HEK293T (cell line): Measurements from ENCODE around the gene TMTC3.
"Not testable (repeated sequence)": the region's sequence is repeated elsewhere in the genome, so short reads cannot be mapped to it uniquely, and the experiment has no call there.

Source experiments
- CTCF ChIA-PET: fragments of 350-600 bp; formaldehyde crosslinking; extraction: SDS; loops from one replicate; lab custom pipeline; 2021; ENCODE audit warnings: antibody characterized with exemption, inconsistent platforms; lab: Yijun Ruan, JAX
- POLR2A ChIA-PET: fragments of 350-600 bp; formaldehyde crosslinking; extraction: SDS; loops from one replicate; lab custom pipeline; 2020; ENCODE audit warnings: antibody characterized with exemption, inconsistent platforms; lab: Yijun Ruan, JAX
- DNase-seq: peaks from one replicate; pipeline ENCODE4 v3.0.0; 2012; ENCODE audit warnings: mixed read lengths; ENCODE audit errors: extremely low spot score
- ARNT ChIP-seq: fragments of 450-650 bp; IDR thresholded peaks from 2 replicates; pipeline ENCODE4 v1.6.1; 2017; ENCODE audit warnings: mild to moderate bottlenecking
- BHLHE40 ChIP-seq: fragments of 450-650 bp; IDR thresholded peaks from 2 replicates; pipeline ENCODE4 v1.6.1; 2016; ENCODE audit warnings: mild to moderate bottlenecking, moderate library complexity, borderline replicate concordance
- CTBP1 ChIP-seq: fragments of 450-650 bp; IDR thresholded peaks from 2 replicates; pipeline ENCODE4 v1.6.1; 2016; ENCODE audit warnings: borderline replicate concordance
- ELF4 ChIP-seq: fragments of 450-650 bp; IDR thresholded peaks from 2 replicates; pipeline ENCODE4 v1.6.1; 2017; ENCODE audit warnings: antibody characterized with exemption
- FOXA1 ChIP-seq: fragments of 450-650 bp; IDR thresholded peaks from 2 replicates; pipeline ENCODE4 v1.6.1; 2016; ENCODE audit warnings: mild to moderate bottlenecking
- FOXK2 ChIP-seq: fragments of 450-650 bp; IDR thresholded peaks from 2 replicates; pipeline ENCODE4 v1.6.1; 2016; ENCODE audit warnings: mild to moderate bottlenecking
- FOXM1 ChIP-seq: fragments of 450-650 bp; IDR thresholded peaks from 2 replicates; pipeline ENCODE4 v1.6.1; 2017; ENCODE audit warnings: mild to moderate bottlenecking, borderline replicate concordance
- HDGF ChIP-seq: fragments of 450-650 bp; IDR thresholded peaks from 2 replicates; pipeline ENCODE4 v1.6.1; 2017; ENCODE audit warnings: antibody characterized with exemption, borderline replicate concordance
- L3MBTL2 ChIP-seq: fragments of 450-650 bp; conservative IDR thresholded peaks from 2 replicates; pipeline ENCODE4 v1.6.1; 2016; ENCODE audit warnings: mild to moderate bottlenecking
- LEF1 ChIP-seq: fragments of 450-650 bp; IDR thresholded peaks from 2 replicates; pipeline ENCODE4 v1.6.1; 2017; ENCODE audit warnings: mild to moderate bottlenecking, borderline replicate concordance
- NFRKB ChIP-seq: fragments of 450-650 bp; IDR thresholded peaks from 2 replicates; pipeline ENCODE4 v1.6.1; 2016; ENCODE audit warnings: mild to moderate bottlenecking, moderate library complexity
- SP1 ChIP-seq: fragments of 450-650 bp; IDR thresholded peaks from 2 replicates; pipeline ENCODE4 v1.6.1; 2017
- SUZ12 ChIP-seq: fragments of 450-650 bp; IDR thresholded peaks from 2 replicates; pipeline ENCODE4 v1.6.1; 2016; ENCODE audit warnings: mild to moderate bottlenecking
- TARDBP ChIP-seq: fragments of 450-650 bp; IDR thresholded peaks from 2 replicates; pipeline ENCODE4 v1.6.1; 2016
- ZNF384 ChIP-seq: fragments of 450-650 bp; IDR thresholded peaks from 2 replicates; pipeline ENCODE4 v1.6.1; 2016
- TF ChIP-seq, protein P1 (sequence below): fragments of 450-650 bp; IDR thresholded peaks from 2 replicates; pipeline ENCODE4 v1.6.1; 2016

The TMTC3 gene

DNA sequence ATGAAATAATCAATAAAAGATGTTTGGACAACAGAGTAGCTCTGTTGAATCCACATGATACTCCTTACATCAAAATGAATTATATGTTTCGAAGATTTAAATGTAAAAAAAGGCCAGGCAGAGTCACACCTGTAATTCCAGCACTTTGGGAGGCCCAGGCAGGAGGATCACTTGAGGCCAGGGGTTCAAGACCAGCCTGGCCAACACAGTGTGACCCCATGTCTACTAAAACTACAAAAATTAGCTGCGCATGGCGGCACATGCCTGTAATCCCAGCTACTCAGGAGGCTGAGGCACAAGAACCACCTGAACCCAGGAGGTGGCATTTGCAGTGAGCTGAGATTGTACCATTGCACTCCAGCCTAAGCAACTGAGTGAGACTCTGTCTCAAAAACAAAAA lies 15.0 kb upstream of the TMTC3 start:
- no peak for TF ChIP-seq FOXK2
- TF ChIP-seq CTBP1: no peak
- no peak for TF ChIP-seq SUZ12
- no peak for TF ChIP-seq ZNF384
- no peak for TF ChIP-seq NFRKB
- no peak for TF ChIP-seq FOXA1
- no peak for TF ChIP-seq ARNT
- TF ChIP-seq LEF1: no peak
- no peak for TF ChIP-seq HDGF
- TF ChIP-seq BHLHE40: no peak
- no peak for TF ChIP-seq SP1
- TF ChIP-seq, protein P1, sequence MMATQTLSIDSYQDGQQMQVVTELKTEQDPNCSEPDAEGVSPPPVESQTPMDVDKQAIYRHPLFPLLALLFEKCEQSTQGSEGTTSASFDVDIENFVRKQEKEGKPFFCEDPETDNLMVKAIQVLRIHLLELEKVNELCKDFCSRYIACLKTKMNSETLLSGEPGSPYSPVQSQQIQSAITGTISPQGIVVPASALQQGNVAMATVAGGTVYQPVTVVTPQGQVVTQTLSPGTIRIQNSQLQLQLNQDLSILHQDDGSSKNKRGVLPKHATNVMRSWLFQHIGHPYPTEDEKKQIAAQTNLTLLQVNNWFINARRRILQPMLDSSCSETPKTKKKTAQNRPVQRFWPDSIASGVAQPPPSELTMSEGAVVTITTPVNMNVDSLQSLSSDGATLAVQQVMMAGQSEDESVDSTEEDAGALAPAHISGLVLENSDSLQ: no peak
- no peak for TF ChIP-seq ELF4
- TF ChIP-seq FOXM1: no peak
- no peak for TF ChIP-seq L3MBTL2
- no peak for TF ChIP-seq TARDBP
- no peak for DNase-seq
- CTCF ChIA-PET: no interaction called here

GRCh38 chr12:88127855-88128254 lies 14.3 kb upstream of the TMTC3 start:
- TF ChIP-seq SP1 (no peak), CTBP1 (no peak), FOXK2 (no peak), L3MBTL2 (no peak), FOXM1 (no peak), BHLHE40 (no peak), NFRKB (no peak), FOXA1 (no peak), HDGF (no peak)
- no peak for DNase-seq
- CTCF ChIA-PET: no interaction called here
- POLR2A ChIA-PET: no interaction called here

More for the DNA sequence above, 15.0 kb upstream of the TMTC3 start:
- POLR2A ChIA-PET: no interaction called here

DNA sequence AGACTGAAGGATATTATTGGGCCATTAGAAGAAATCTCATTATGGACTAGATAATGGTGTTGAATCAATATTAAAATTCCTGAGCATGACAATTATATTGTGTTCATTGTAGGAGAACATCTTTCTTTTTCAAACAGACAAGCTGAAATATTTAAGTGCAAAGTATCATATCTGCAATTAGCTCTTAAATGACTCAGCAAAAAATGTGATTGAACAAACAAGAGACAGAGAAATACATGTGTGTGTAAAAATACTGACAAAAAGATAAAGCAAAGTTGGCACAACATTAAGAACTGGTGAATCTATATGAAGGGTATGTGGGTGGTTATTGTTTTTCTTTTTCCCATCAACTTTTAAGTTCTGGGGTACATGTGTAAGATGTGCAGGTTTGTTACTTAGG lies 9.7 kb upstream of the TMTC3 start:
- TF ChIP-seq BHLHE40: no peak
- no peak for TF ChIP-seq FOXM1
- no peak for TF ChIP-seq NFRKB
- no peak for TF ChIP-seq LEF1
- ChIA-PET POLR2A (no interaction called here), CTCF (no interaction called here)
- no peak for DNase-seq

DNA sequence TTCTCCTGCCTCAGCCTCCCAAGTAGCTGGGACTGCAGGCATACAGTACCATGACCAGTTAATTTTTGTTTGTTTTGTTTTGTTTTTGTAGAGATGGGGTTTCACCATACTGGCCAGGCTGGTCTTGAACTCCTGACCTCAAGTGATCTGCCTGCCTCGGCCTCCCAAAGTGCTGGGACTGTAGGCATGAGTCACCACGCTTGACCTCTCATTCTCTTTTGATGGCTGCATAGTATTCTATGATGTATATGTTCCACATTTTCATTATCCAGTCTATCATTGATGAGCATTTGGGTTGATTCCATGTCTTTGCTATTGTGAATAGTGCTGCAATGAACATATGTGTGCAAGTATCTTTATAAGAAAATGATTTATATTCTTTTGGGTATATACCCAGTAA lies 8.9 kb upstream of the TMTC3 start:
- CTCF ChIA-PET, DNase-seq, POLR2A ChIA-PET: not testable (repeated sequence)

DNA sequence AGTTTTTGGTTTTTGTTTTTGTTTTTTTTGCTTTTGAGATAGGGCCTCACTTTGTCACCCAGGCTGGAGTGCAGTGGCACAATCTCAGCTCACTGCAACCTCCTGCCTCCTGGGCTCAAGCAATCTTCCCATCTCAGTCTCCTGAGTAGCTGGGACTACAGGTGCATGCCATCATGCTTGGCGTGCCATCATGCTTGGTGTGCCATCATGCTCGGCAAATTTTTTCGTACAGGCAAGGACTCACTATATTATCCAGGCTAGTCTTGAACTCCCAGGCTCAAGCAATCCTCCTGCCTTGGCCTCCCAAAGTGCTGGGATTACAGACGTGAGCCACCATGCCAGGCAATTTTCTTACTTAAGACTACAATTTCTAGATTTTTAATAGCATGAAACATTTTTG lies 2.4 kb upstream of the TMTC3 start:
- POLR2A ChIA-PET, DNase-seq, CTCF ChIA-PET: not testable (repeated sequence)

GRCh38 chr12:88141425-88141773 lies 708 bp upstream of the TMTC3 start:
- POLR2A ChIA-PET: interaction anchor here (0.9 to 1.7 kb wide), 6 partner anchors 10 to 437 kb away, joined by 3 to 5 read pairs (median 4); no protein-coding TSS in a partner anchor
- CTCF ChIA-PET: no interaction called here
- TF ChIP-seq NFRKB (no peak), TARDBP (no peak), SUZ12 (no peak), CTBP1 (no peak), FOXM1 (no peak), ARNT (no peak), FOXK2 (no peak), HDGF (no peak), SP1 (no peak), ZNF384 (no peak), ELF4 (no peak), L3MBTL2 (no peak), LEF1 (no peak), FOXA1 (no peak)
- TF ChIP-seq, protein P1: no peak
- no peak for DNase-seq

DNA sequence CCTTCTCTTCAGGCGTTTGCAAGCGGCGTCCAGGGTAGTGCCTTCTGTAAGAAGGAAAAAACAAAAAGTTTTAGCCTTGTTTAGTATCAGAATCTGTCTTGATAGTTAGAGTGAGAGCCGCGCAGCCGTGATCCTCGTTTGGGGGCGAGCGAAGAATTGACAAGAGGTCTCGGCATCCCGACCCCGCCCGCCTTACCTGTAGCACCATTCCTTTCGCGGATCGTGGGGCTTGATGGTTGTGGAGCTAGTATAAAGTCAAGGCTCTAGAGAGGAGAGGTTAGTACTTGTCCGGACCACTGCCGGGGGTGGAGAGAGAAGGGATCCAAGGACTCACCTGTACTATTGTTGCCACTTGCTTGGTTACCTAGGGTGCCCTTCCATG lies 494 bp downstream of the TMTC3 start:
- POLR2A ChIA-PET: interaction anchor here (0.9 to 1.7 kb wide), 6 partner anchors 11 to 437 kb away, joined by 3 to 5 read pairs (median 4); partner anchors contain the start of gene KITLG
- DNase-seq: peak; percentile 4

More for the DNA sequence above, 494 bp downstream of the TMTC3 start:
- CTCF ChIA-PET: no interaction called here
- no peak for TF ChIP-seq FOXA1
- TF ChIP-seq ARNT: no peak
- no peak for TF ChIP-seq ELF4
- TF ChIP-seq, protein P1: no peak
- TF ChIP-seq HDGF: no peak
- TF ChIP-seq SP1: no peak
